ENCODE data around the gene LRCH1. TPM values are rescaled to one million over a fixed set of nuclear protein-coding genes. Genes with fewer than 3 reads are reported as not detected.

Gene LRCH1
- total RNA-seq, 1 experiment from 2014 or later, result 7.4 TPM

- DNase-seq (ENCODE audit: low read depth), result no peak
Observed at GRCh38 chr13:46612267-46612666, 59.3 kb downstream of the LRCH1 start.

GRCh38 chr13:46613409-46614049 lies 60.6 kb downstream of the LRCH1 start:
- no peak for DNase-seq (ENCODE audit: low read depth)

- DNase-seq (ENCODE audit: low read depth), result no peak
Observed at GRCh38 chr13:46614582-46614981, 61.6 kb downstream of the LRCH1 start.

GRCh38 chr13:46615888-46616531 lies 63.0 kb downstream of the LRCH1 start:
- peak; percentile 37 for DNase-seq (ENCODE audit: low read depth)

- DNase-seq (ENCODE audit: low read depth), result no peak
Observed at GRCh38 chr13:46617229-46617721, 64.3 kb downstream of the LRCH1 start.

- DNase-seq (ENCODE audit: low read depth), result no peak
Observed at GRCh38 chr13:46617885-46618284, 64.9 kb downstream of the LRCH1 start.

- DNase-seq (ENCODE audit: low read depth), result no peak
Observed at GRCh38 chr13:46618694-46619254, 65.8 kb downstream of the LRCH1 start.

- no peak for DNase-seq (ENCODE audit: low read depth)
Observed at GRCh38 chr13:46620029-46620428, 67.1 kb downstream of the LRCH1 start.

GRCh38 chr13:46620471-46620870 lies 67.5 kb downstream of the LRCH1 start:
- DNase-seq (ENCODE audit: low read depth), result no peak

GRCh38 chr13:46621133-46621532 lies 68.2 kb downstream of the LRCH1 start:
- DNase-seq (ENCODE audit: low read depth), result no peak

GRCh38 chr13:46621792-46622629 lies 69.0 kb downstream of the LRCH1 start:
- no peak for DNase-seq (ENCODE audit: low read depth)

- peak; percentile 69 for DNase-seq (ENCODE audit: low read depth)
Observed at GRCh38 chr13:46622630-46623256, 69.8 kb downstream of the LRCH1 start.

GRCh38 chr13:46624353-46624752 lies 71.4 kb downstream of the LRCH1 start:
- no peak for DNase-seq (ENCODE audit: low read depth)

- no peak for DNase-seq (ENCODE audit: low read depth)
Observed at GRCh38 chr13:46624821-46625220, 71.9 kb downstream of the LRCH1 start.

GRCh38 chr13:46627462-46627861 lies 74.5 kb downstream of the LRCH1 start:
- no peak for DNase-seq (ENCODE audit: low read depth)

GRCh38 chr13:46628622-46629365 lies 75.8 kb downstream of the LRCH1 start:
- DNase-seq (ENCODE audit: low read depth), result no peak

GRCh38 chr13:46629811-46630413 lies 76.9 kb downstream of the LRCH1 start:
- DNase-seq (ENCODE audit: low read depth), result no peak

GRCh38 chr13:46630431-46631178 lies 77.6 kb downstream of the LRCH1 start:
- no peak for DNase-seq (ENCODE audit: low read depth)

- DNase-seq (ENCODE audit: low read depth), result no peak
Observed at GRCh38 chr13:46631179-46631542, 78.2 kb downstream of the LRCH1 start.

GRCh38 chr13:46632176-46632575 lies 79.2 kb downstream of the LRCH1 start:
- no peak for DNase-seq (ENCODE audit: low read depth)
